SW 1271 (cell line): ENCODE measurements around the gene GPER1.
"Not testable (repeated sequence)": the region's sequence is repeated elsewhere in the genome, so short reads cannot be mapped to it uniquely, and the experiment has no call there.

ENCODE experiments used
- DNase-seq, 2 experiments: peaks; one replicate each; lab custom pipeline; 2025; lab: John Stamatoyannopoulos, UW

Gene GPER1

DNA sequence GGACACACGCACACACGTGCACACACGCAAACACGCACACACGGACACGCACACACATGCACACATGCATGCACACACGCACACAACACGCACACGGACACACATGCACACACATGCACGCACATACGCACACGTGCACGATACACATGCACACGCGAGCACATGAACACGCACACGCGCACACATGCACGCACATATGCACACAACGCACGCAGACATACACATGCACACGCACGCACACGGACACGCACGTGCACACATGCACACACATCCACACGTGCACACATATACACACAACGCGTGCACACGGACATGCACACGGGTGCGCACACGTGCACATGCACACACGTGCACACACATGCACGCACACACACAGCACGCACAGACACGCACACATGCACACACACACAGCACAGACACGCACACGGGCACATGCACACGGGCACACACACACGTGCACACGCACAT lies 17.3 kb upstream of the GPER1 start:
- DNase-seq: no peak

DNA sequence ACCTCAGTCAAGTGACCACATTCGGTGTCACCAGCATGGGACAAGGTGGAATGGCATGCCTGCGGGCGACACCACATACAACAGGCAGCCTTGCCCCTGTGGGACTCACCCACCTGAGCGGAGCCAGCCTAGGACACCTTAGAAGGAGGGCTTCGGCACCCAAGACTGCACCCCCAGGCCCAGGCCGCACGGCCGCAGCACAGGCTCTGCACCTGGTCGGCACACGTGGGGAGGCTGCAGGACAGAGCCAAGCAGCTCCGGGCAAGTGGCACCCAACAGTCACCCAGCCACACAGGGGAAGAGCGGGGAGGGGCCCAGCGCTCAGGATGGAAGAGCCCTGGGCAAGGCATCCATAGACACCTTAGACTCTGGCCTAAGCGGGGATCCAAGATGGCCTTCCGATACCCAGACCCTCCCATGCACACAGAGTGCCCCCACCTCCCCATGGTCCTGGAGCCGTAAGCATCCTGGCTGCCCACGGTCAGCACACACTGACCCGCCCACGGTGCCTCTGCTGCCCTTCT lies 16.1 kb upstream of the GPER1 start:
- no peak for DNase-seq

DNA sequence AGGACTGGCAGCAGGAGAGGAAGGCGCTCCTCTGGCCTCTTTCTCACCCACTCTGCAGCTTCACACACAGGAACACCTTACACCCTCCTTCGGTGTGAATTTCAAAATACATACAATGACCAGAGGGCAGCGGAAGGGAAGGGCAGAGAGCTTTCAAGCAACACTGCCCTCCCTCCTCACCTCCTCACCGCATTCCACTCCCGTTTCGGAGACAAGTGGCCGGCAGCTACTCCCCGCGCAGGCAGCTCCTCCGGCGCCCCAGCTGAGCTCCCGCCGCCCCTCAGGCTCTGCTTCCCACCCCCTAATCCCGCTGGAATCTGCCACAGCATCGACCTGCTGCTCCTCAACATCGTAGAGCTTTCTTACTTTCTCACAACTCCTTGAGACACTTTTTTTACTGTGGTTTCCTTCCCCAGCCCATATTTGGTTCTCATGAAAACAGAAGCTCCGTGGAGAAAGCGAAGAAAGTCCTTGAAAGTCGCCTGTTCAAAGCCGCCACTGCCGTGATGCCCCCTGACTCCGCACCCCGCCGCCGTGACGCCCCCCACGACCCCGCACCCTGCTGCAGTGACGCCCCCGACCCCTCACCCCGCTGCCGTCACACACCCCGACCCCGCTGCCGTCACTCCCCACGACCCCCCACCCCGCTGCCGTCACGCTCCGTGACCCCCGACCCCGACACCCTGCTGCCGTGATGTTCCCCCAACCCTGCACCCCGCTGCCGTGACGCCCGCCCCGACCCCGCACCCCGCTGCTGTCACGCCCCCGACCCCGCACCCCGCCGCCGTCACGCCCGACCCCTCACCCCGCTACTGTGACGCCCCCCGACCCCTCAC lies 14.6 kb upstream of the GPER1 start:
- DNase-seq: no peak

DNA sequence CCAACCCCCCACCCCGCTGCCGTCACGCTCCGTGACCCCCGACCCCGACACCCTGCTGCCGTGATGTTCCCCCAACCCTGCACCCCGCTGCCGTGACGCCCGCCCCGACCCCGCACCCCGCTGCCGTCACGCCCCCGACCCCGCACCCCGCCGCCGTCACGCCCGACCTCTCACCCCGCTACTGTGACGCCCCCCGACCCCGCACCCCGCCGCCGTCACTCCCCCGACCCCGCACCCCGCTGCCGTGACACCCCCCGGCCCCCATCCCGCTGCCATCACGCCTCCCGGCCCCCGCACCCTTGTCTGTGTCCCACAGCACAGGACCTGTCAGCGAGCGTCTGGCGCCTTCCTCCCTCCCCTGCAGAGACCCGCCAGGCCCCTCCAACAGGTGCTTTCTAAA lies 13.9 kb upstream of the GPER1 start:
- DNase-seq: not testable (repeated sequence)

DNA sequence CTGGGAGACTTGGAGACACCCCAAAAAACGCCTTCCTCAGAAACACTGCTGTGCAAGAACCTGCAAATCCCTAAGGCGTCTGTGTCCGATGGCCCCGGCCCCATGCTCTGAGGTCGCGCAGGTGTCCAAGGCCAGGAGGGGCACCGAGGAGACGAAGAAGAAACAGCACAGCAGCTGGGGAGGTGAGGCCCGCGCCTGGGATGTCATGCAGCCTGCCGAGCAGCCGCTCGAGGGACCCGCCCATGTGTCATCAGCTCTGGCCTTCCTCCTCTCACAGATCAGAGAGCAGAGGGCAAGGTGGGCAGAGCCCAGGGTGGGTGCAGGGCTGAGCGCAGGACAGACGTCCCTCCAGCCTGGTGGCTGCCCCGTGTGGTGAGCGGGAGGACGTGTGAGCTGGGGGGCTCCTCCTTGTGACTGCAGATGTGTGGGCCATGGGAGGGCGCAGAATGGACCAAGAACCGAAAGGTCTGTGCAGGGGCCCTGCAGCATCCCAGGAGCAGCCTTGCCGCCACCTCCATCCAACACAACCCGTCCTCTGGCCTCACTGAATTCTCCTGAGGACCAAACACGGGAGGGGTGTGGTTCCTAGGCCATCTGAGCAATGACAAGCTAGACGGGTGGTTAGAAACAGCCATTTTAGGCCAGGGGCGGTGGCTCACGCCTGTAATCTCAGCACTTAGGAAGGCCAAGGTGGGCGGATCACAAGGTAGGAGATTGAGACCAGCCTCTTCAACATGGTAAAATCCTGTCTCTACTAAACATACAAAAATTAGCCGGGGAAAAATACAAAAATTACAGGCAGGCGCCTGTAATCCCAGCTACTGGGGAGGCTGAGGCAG lies 13.1 kb upstream of the GPER1 start:
- DNase-seq: no peak

DNA sequence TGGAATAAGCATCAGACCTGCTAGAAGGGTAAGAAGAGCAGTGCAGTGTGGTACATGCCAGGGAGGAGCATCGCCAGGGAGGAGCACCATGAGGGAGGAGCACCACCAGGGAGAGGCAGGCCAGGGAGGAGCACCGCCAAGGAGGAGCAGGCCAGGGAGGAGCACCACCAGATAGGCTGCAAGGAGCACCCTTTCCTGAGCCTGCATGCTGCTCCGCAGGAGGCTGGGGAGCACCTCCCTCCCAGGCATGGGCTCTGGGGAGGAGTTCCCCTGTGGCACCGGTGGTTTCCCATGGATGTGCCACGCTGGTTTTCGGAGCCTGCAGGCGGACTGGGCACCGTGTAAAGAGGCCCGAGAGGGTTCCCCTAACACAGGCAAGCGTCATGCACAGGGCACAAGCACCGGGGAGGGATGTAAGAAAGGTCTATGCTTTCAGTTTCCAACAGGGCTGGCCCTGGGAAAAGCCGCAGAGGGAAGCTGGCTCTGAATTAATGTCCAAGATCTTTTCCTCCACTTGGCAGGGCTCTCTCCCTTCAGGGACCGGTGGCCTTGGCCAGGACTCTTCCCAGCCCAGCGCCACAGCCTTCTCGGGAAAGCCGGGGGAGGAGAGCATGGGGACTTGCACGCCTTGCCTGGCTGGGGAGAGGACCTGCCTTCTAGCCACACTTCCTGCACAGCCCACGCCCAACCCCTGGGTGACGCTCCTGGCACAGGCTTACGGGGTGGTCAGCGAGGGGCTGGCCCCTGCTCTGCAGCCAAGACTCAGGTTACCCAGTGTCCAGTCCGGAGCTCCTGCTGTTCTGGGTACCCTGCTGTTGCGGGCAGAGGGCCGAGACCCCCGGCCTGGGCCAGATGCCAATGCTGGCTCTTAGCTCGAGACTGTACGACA lies 11.5 kb upstream of the GPER1 start:
- no peak for DNase-seq

DNA sequence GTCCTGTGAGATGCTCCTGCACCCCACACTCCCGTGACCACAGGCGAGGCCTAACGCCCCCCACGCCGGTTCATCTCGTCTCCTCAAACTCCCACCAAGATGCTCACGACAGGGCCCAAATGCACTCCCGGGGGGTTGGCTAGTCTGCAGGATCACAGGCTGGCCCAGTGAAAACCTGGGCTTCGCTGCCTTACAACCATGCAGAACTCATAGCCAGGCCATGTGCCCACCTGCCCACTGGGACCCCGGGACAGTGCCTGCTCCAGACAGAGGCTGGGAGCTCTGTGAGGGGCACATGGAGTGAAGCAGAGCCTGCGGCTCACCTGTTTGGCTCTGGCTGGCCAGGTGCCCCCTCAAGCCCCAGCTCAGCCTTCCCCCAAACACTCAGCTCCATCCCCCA lies 9.4 kb upstream of the GPER1 start:
- no peak for DNase-seq

DNA sequence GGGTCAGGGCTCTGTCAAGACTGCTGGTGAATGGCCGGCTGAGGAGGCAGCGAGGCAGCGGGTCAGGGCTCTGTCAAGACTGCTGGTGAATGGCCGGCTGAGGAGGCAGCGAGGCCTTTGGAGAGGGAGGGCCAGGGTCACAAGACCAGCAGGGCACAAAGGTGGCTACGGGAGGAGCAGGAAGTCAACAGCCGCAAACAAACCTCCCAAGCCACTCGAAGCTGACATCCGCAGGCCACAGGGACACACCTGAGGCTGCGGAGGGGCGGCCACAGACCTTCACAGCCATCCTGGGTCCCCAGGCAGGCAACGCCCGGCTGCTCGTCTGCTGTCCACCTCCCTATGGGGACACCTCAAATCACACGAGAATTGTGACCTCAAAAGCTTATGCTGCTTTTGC lies 8.9 kb upstream of the GPER1 start:
- no peak for DNase-seq

DNA sequence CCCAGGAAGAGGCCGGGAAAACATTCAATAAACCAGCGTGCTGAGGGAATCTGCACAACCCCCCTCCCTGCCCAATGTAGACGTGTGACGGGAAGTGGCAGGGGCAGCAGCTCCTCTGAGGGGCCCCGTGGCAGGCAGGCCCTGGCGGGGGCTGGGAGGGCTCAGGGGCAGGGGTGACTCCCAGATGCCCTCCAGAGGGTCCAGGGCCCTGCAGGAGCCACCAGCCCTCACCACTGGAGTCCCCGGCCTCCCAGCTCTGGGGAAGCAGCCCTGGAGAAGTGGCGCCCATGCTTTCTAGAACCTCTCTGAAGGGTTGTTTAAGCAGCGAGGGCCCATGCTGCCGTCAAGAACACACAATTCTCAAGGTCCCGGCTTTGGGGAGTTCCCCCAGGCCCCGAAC lies 8.4 kb upstream of the GPER1 start:
- DNase-seq: no peak

DNA sequence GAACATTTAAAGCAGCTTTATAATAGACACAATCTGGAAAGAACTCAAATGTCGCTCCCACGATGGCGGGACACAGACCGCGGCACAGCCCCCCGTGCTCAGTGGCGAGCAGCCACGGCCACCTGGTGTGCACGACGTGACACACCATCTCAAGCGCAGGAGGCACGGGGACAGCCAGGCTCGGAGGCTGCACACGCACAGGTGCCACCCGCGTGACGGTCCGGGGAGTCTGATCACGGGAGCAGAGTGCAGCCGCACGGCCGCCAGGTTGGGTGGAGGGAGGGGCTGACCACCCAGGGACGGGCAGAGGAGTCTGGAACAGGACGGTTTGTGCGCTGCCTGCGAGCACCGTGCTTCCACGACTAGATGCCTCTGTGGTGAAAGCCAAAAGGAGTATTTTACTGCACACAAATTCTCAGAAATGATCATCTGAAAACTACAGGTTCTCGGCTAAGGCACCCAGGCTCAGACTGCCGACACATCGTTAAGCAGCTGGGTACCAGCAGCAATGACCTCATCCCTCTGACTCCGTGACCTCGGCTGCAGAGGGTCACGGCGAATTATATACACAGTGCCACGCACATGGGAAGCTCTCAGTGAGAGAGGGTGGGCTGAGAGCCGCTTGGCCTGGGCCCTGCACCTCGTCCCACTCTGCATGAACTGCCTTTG lies 7.5 kb upstream of the GPER1 start:
- DNase-seq: no peak

DNA sequence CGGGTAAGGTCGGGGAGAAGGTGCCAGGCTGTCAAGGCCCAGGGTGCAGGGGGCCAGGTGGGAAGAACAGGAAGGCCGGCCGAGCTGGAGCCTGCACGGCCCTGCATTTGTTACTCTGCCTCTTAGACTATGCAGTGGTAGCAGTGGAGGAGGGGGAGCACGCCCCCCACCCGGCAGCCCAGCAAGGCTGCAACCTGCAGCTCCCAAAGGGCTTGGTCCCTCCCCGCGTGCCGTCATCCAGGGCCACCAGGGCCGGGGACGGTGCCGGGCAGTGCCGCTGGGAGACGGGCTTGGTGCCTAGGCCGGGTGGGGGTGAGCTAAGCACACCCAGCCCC lies 7.0 kb upstream of the GPER1 start:
- DNase-seq: no peak

DNA sequence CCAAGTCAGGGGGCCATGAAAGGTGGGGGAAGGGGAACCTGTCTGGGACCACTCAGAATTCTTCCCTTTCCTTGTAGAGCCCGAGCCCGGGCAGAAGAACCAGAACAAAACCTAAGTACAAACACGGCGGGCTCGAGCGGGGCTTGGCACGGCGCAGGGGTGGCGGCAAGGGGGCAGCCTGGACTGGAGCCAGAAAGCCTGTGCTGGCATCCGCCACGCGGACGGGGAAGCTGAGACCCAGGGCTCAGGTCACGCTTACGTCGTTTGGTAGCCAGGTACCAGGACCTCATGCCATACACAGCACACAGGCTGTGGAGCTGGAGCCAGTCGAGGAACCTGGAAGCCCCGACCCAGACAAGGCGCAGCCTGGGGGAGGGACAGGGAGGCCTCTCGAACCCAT lies 6.6 kb upstream of the GPER1 start:
- no peak for DNase-seq

DNA sequence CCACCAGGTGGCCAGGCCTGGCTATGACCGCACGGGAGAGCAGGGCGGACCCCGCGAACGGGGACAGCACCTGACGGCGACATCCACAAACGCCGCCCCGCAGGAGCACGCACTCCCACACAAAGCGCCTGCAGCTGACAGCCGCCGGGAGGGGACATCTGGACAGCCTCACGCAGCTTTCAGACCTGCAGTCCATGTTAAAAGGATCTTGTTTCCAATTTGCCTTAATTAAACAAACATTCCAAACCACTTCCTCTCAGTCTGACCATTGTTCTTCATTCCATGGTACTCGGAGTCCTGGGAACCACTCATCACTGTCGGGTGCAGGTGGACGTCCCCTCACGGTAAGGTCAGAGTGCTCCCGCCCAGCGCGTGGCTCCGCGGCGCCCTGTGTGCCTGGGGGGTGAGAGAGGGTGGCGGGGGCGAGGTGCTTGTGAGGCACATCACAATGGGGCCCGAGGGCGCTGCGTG lies 5.9 kb upstream of the GPER1 start:
- no peak for DNase-seq

DNA sequence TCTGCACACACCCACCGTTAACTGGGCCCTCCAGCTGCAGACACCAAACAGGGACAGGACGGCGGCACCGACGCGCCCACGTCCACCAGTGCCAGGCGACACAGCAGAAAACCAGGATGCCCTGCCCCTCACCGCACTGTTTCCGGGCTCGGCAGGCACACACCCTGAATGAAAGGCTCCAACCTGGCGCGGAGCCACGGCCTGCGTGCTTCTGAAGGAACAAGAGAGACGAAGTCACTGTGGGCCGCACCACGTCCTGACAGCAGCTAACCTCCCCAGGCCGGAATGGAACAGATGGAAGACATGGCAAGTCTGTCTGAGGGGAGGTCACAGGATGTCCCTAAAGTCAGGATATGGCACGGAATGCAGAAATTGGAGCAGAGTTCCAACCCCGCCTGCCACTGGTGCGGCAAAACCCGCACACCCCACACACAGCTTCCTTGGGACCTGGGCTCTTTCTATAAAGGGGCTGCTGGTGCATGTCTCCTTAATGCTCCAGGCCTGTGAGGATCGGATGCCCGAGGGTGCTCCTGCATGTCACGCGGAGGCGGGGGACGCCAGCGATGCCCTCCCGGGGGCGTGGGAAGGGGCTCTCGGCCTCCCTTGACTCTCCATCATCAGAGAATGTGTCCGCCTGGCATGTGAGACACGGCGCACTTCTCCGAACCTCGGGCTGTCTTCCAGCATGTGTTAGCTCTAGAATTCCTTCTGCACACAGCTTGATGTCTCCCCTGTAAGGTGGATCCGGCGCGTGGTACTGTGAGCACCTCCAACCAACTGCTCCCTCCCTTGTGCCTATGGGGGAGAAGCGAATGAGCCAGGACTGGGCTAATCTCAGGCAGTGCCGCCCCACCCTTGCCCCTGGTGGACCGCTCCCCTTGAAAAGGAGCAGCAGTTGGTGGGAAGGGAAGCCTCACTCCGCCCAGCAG lies 3.9 kb upstream of the GPER1 start:
- no peak for DNase-seq

DNA sequence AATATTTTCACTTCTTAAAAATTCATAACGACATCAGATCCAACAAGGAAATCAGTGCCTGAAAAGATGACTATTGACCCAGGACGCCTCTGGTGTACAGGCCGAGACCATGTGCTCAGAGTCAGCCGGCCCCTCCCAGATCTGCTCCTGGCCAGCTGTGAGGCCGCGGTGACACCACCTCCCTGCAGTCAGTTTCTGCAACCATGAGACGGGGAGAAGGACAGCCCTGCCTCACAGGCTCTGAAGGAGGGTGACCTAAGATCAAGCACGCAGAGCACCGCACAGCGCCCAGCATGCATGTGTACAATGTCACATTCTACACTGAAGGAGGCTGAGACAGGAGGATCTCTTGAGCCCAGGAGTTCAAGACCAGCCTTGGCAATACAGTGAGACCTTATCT lies 2.6 kb upstream of the GPER1 start:
- DNase-seq: no peak

DNA sequence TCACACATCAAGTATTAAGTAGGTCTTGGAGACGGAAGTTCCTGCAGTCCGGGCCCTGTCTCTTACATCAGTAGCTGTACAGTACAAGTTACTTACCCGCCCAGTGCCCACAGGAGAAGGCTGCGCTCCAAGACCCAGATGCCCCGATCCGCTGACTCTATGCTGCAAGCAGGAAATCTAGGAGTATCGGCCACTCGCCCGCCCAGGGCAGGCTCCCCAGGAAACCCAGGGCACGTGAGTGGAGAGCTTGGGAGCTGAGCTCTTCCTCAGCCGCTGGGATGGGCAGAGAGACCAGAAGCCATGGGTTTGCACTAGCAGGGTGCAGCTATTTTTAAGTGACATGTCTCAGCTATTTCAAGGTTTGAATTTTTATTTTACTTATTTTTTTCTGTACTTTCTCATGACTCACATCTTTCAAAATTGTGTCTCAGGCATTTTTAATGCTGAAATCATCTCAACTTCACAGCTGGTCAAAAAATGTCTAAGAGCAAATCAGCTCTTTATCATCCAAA lies 1.9 kb upstream of the GPER1 start:
- DNase-seq: no peak

DNA sequence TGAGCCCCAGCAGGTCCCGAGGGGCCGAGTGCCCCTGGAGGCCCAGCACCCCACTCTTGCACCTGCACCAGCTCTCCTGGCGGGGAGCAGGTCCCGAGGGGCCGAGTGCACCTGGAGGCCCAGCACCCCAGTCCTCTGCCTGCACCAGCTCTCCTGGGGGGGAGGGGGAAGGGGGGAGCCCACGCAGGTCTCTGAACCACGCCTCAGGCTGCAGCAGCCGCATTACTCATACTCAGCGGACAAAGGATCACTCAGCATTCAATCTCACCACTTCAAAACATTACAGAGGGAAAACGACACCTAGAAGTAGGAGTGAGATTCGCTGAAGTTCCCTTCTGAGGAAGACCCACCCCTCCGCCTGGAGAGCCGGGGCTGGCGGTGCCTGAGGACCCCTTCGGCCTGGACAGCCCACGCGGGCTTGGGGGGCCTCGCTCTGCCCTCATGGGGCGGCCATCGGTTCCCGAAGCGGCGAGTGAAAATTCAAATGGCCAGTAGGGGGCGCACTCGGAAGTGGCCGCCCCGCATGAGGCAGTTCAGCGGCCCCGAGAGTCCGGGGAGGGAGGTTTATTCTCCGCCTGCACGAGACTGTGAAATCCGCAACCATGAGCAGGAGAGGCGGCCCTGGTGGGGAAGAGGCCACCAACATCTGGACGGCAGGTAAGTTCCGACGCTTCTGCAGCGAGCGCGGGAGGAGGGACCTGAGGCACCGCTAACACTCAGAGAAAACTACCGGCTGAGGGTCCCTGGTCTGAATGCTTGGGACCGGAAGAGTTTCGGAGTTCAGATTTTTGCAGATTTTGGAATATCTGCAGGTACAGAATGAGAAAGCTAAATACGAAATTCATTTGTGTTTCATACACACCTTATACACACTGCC lies 1.1 kb upstream of the GPER1 start:
- peak in 1 of 2 experiments; percentile 46 for DNase-seq

DNA sequence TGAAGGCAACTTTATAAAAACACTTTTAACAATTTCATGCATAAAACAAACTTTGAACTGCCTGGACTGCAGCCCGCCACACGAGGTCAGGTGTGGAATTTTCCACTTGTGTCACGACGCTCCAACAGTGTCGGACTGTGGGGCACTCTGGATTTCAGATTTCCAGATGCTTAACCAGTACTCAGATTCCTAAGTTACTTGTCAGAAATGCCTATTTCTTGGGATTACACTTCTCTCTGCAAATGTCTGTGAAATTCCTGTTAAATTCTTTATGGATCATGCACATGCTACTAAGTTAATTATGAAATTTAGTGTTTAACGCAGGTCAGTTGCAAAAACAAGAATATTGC lies 473 bp upstream of the GPER1 start:
- no peak for DNase-seq

DNA sequence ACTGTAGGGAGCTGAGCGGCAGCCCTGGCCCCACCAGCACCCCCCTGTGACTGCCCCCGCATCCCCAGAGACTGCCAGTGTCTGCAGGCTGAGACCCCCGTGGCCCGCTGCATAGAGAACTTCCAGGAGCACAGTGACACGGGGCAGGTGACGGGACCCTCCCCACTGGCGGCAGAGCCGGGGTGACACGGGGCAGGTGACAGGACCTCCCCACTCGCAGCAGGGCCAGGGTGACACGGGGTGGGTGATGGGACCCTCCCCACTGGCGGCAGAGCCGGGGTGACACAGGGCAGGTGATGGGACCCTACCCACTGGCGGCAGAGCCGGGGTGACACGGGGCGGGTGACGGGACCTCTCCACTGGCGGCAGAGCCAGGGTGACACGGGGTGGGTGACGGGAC lies 2.3 kb downstream of the GPER1 start:
- no peak for DNase-seq
